KOPT-K1 (cell line): Measurements from ENCODE around the gene ANKS1B.

Experiments
- H3K27ac ChIP-seq: fragments of 200-600 bp; sonication (generic); 2 replicates; pipeline ENCODE4 v1.5.1; 2016; ENCODE audit warnings: antibody characterized with exemption, mild to moderate bottlenecking, low read depth, low read length; ENCODE audit not compliant: poor library complexity, severe bottlenecking
- H3K36me3 ChIP-seq: fragments of 200-600 bp; sonication (generic); 2 replicates; pipeline ENCODE4 v1.5.1; 2017; ENCODE audit warnings: antibody characterized with exemption, mild to moderate bottlenecking, low read length, moderate library complexity; ENCODE audit not compliant: insufficient read depth
- H3K9me3 ChIP-seq: fragments of 200-600 bp; sonication (generic); 2 replicates; pipeline ENCODE4 v1.5.1; 2017; ENCODE audit warnings: antibody characterized with exemption, low read length, mild to moderate bottlenecking; ENCODE audit not compliant: insufficient read depth, poor library complexity, severe bottlenecking

Gene ANKS1B

GRCh38 chr12:98808243-98808875, 1176.4 kb downstream of the ANKS1B start:
- no peaks in the 10 kb centered on the region for H3K9me3 ChIP-seq
- H3K36me3 ChIP-seq = no peaks in the 10 kb centered on the region
- no peak overlapping the region for H3K27ac ChIP-seq

- Histone ChIP-seq H3K27ac (no peak overlapping the region), H3K9me3 (no peaks in the 10 kb centered on the region), H3K36me3 (no peaks in the 10 kb centered on the region)
Measured at GRCh38 chr12:98807187-98807586, 1177.5 kb downstream of the ANKS1B start.

- Histone ChIP-seq H3K36me3 (no peaks in the 10 kb centered on the region), H3K9me3 (no peaks in the 10 kb centered on the region), H3K27ac (no peak overlapping the region)
Measured at GRCh38 chr12:98803468-98804209, 1181.1 kb downstream of the ANKS1B start.

GRCh38 chr12:98799822-98800221, 1184.9 kb downstream of the ANKS1B start:
- Histone ChIP-seq H3K27ac (no peak overlapping the region), H3K36me3 (no peaks in the 10 kb centered on the region), H3K9me3 (no peaks in the 10 kb centered on the region)

- H3K27ac ChIP-seq = no peak overlapping the region
- H3K9me3 ChIP-seq = no peaks in the 10 kb centered on the region
- H3K36me3 ChIP-seq = no peaks in the 10 kb centered on the region
Measured at GRCh38 chr12:98799146-98799810, 1185.5 kb downstream of the ANKS1B start.

- Histone ChIP-seq H3K27ac (no peak overlapping the region), H3K36me3 (no peaks in the 10 kb centered on the region), H3K9me3 (no peaks in the 10 kb centered on the region)
Measured at GRCh38 chr12:98797200-98797599, 1187.5 kb downstream of the ANKS1B start.

GRCh38 chr12:98796745-98797144, 1188.0 kb downstream of the ANKS1B start:
- Histone ChIP-seq H3K27ac (no peak overlapping the region), H3K9me3 (no peaks in the 10 kb centered on the region), H3K36me3 (no peaks in the 10 kb centered on the region)

GRCh38 chr12:98793121-98793520, 1191.6 kb downstream of the ANKS1B start:
- Histone ChIP-seq H3K9me3 (no peaks in the 10 kb centered on the region), H3K36me3 (no peaks in the 10 kb centered on the region), H3K27ac (no peak overlapping the region)

- Histone ChIP-seq H3K36me3 (no peaks in the 10 kb centered on the region), H3K27ac (no peak overlapping the region), H3K9me3 (no peaks in the 10 kb centered on the region)
Measured at GRCh38 chr12:98791406-98791805, 1193.3 kb downstream of the ANKS1B start.

GRCh38 chr12:98788396-98788795, 1196.3 kb downstream of the ANKS1B start:
- Histone ChIP-seq H3K9me3 (no peaks in the 10 kb centered on the region), H3K27ac (no peak overlapping the region), H3K36me3 (no peaks in the 10 kb centered on the region)

GRCh38 chr12:98786653-98787052, 1198.1 kb downstream of the ANKS1B start:
- H3K36me3 ChIP-seq = no peaks in the 10 kb centered on the region
- H3K27ac ChIP-seq = no peak overlapping the region

GRCh38 chr12:98783420-98783819, 1201.3 kb downstream of the ANKS1B start:
- Histone ChIP-seq H3K9me3 (no peaks in the 10 kb centered on the region), H3K36me3 (no peaks in the 10 kb centered on the region), H3K27ac (no peak overlapping the region)

More at GRCh38 chr12:98786653-98787052, 1198.1 kb downstream of the ANKS1B start:
- no peaks in the 10 kb centered on the region for H3K9me3 ChIP-seq

- H3K36me3 ChIP-seq = no peaks in the 10 kb centered on the region
Measured at GRCh38 chr12:98780261-98780660, 1204.5 kb downstream of the ANKS1B start.

GRCh38 chr12:98772818-98773217, 1211.9 kb downstream of the ANKS1B start:
- no peak overlapping the region for H3K27ac ChIP-seq
- no peaks in the 10 kb centered on the region for H3K9me3 ChIP-seq
- no peaks in the 10 kb centered on the region for H3K36me3 ChIP-seq

More at GRCh38 chr12:98780261-98780660, 1204.5 kb downstream of the ANKS1B start:
- Histone ChIP-seq H3K9me3 (no peaks in the 10 kb centered on the region), H3K27ac (no peak overlapping the region)
